GM21619 (cell line): Measurements from ENCODE around the gene PAQR4.

ENCODE experiments used
- ATAC-seq: cut with Tn5 transposase; IDR thresholded peaks from one replicate; pipeline ENCODE4 v1.9.1; 2021; ENCODE audit not compliant: unreplicated experiment

PAQR4 gene

DNA sequence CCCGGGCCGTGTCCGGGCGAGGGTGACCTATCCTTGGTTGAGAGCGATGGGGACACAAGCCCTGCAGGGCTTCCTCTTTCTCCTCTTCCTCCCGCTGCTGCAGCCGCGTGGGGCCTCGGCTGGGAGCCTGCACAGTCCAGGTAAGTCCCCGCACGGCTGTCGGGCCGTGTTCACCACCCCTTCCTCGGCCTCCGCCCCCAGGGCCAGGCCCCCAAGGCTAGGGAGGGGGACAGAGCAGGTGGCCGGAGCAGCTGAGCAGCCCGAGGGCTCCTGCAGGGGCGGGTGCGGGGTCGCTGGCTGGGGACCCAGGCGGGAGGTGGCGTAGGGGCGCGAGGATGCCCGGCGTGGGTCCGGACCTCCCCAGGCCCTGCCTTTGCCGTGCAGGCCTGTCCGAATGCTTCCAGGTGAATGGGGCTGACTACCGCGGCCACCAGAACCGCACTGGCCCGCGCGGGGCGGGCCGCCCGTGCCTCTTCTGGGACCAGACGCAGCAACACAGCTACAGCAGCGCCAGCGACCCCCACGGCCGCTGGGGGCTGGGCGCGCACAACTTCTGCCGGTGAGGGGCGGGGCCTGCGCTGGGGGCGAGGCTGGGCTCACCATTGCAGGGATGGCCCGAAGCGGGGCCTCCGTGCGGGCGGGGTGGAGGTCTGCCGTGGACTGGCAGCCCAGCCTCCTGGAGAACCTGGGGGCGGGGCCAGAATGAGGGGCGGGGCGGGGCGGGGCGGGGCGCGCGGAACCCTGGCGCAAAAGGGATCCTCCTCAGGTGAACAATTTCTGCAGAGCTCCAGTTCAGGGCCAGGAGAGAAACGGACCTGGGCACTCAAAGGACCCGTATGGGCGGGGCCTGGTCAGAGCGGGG lies 4.4 kb upstream of the PAQR4 start:
- no peak for ATAC-seq

DNA sequence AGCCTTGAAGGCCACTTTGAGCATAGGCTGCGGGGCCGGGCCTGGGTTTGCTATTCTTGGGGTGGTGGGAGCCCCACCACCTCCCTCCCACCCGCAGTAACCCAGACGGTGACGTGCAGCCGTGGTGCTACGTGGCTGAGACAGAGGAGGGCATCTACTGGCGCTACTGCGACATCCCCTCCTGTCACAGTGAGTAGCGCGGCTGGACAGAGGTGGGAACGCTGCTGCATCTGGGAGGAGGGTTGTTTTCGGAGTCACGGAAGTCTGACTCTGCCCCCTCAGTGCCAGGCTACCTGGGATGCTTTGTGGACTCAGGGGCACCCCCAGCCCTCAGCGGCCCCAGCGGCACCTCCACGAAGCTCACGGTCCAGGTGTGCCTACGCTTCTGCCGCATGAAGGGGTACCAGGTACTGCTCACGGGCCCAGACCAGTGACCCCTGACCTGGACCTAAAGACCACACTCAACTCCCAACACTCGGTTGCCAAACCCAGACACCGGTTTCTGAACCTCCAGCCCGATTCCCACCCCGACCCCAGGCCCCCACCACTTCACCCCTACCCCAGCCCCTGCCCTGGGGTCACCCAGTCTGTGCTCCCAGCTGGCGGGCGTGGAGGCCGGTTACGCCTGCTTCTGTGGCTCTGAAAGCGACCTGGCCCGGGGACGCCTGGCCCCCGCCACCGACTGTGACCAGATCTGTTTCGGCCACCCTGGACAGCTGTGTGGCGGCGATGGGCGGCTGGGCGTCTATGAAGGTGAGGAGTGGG lies 2.9 kb upstream of the PAQR4 start:
- no peak for ATAC-seq

DNA sequence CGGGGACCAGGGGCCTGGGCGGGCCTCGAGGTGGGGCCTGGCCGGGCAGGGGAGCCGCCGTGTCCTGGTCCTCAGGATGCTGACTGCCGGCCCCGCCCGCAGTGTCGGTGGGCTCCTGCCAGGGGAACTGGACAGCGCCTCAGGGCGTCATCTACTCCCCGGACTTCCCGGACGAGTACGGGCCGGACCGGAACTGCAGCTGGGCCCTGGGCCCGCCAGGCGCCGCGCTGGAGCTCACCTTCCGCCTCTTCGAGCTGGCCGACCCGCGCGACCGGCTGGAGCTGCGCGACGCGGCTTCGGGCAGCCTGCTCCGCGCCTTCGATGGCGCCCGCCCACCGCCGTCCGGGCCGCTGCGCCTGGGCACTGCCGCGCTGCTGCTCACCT lies 2.3 kb upstream of the PAQR4 start:
- ATAC-seq = no peak

DNA sequence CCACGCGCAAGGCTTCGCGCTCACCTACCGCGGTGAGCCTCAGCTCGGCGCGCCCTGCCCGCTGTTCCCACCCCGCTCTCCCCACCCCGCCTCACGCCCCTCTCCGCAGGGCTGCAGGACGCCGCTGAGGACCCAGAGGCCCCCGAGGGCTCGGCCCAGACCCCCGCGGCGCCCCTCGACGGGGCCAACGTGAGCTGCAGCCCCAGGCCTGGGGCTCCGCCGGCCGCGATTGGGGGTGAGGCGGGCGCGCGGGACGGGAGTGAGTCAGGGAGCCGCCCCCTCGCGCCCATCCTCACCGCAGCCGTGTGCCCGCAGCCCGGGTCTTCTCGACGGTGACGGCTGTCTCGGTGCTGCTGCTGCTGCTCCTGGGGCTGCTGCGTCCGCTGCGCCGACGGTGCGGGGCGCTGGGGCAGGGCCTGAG lies 1.9 kb upstream of the PAQR4 start:
- ATAC-seq = no peak

DNA sequence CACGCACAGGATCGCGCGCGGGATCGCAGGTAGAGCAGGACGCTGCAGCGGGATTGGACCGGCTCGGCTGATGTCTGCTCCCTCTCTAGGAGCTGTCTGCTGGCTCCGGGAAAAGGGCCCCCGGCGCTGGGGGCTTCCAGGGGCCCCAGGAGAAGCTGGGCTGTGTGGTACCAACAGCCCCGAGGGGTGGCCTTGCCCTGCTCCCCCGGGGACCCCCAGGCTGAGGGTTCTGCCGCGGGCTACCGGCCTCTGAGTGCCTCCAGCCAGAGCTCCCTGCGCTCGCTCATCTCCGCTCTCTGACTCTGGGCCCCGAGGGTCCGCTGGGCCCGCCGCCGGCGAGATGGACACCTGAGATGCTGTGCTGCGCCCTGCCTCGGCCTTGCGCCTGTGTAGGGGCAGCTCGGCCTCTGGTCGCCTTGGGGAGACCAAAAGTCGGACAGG lies 1.4 kb upstream of the PAQR4 start:
- ATAC-seq = no peak

DNA sequence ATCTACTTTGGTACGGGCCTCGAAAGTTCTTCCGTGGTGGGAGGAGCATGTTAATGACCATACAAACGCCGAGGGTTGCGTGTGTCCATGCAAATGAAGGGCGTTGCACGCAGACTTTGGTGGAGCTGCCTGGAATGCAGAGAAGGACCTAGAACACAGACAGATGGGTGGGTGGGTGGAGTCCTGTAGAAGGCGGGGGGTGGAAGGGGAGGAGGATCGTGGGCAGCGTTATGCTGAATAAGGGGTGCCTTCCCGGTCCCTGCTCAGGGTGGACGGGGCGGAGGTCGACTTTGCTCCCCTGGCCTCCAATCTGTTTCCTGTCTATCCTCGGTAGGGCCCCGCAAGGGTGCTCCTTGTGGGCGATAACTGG lies 795 bp upstream of the PAQR4 start:
- no peak for ATAC-seq

DNA sequence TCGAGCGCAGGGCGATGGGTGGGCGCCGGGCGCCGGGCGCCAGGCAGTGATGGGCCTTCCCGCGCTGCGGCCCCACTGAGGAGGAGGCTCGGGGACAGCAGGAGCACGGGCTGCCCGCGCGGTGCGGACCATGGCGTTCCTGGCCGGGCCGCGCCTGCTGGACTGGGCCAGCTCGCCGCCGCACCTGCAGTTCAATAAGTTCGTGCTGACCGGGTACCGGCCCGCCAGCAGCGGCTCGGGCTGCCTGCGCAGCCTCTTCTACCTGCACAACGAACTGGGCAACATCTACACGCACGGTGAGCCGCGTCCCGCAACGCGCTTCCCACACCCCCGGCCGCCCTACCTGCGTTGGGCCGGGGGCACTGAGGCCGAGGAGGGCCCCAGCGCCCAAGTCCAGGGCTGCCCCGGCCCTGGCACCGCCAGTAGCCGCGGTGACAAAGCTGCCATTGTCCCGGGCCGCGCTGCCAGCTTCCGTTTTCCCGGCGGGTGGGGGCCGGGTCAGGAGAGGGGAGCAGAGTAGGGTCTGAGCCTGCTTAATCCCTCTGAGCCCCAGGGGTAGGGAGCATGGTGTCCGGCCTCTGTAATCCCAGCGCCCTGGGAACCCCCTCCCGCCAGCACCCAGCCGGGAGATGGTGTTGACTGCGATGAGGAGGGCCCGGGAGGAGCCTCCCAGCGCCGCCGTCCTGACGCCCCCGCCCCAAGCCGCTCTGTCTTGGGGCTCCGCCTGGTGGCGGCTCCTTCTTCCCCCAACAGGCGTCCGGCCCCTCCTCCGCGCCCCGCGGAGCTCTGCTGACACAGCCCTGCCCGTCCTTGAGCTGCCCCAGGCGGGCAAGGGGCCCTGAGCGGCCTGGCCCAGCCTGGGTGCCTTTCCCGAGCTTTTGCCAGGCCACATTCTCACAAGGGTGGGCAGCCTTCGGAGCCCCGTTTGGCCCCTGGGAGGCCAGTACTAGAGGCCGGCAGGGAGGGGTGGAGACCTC lies 685 bp downstream of the PAQR4 start:
- peak; percentile 34 for ATAC-seq

DNA sequence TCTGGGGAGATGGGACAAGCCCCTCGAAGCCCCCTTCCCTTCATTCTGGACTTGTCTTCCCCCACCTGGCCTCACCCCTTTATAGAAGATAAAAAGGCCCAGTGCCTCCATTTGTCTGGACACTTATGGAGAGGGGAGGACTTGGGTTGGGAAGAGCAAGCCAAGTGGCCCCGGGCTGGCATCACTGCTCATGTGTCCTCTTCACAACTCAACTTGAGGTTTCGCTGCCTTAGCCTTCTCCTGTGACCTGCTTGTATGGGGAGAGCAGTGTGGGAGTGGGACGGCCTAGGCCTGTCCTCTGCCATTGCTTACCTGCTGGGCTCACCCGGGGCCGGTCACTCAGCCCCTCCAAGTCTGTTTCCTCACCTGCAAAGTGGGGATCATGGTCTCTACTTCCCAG lies 1.4 kb downstream of the PAQR4 start:
- no peak for ATAC-seq

DNA sequence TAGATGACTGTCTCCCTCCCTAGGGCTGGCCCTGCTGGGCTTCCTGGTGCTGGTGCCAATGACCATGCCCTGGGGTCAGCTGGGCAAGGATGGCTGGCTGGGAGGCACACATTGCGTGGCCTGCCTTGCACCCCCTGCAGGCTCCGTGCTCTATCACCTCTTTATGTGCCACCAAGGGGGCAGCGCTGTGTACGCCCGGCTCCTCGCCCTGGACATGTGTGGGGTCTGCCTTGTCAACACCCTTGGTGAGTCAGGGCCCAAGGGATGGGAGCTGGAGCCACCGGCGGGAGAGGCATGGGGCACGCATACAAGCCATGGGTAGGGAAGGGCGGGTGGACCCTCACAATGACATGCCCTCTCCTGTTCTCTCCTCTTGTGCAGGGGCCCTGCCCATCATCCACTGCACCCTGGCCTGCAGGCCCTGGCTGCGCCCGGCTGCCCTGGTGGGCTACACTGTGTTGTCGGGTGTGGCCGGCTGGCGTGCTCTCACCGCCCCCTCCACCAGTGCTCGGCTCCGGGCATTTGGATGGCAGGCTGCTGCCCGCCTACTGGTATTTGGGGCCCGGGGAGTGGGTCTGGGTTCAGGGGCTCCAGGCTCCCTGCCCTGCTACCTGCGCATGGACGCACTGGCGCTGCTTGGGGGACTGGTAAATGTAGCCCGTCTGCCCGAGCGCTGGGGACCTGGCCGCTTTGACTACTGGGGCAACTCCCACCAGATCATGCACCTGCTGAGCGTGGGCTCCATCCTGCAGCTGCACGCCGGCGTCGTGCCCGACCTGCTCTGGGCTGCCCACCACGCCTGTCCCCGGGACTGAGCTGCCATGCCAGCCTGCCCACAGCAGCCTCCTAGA lies 2.2 kb downstream of the PAQR4 start:
- no peak for ATAC-seq

DNA sequence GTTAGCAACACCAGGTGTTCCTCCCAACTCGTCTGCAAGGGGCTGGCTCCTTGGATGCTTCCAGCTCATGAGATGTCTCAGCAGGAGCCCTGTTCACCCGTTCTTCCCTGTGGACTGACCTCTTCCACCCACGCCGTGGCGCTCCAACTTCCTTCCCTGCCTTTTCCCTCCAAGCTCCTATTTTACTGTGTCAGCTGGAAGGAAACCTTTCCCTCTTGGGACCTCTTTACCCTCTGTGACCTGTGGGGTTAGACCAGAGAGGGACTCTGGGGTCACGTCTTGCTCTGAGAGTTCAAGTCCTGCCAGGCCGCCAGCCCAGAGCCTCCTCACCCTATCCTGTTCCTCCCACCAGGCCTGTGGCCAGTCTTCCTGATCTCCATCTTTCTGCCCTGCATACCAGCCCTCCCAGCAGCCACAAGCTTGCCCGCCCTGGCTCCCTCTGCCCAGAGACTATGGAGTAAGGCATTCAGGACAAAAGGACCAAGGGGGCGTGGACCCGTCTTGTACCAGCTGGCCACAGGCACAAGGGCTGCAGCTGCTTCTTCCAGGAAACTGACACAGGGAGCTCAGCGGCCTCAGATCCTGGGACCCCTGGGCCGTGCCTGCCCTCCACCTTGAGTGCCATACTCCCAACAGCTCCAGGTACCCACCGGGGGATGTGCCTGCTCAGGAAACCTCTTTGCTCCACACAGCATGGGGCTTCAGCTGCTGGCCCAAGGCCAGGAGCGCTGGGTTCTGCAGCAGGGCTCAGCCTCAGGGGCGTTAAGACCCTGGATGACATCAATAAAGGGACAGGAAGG lies 3.0 kb downstream of the PAQR4 start:
- no peak for ATAC-seq

DNA sequence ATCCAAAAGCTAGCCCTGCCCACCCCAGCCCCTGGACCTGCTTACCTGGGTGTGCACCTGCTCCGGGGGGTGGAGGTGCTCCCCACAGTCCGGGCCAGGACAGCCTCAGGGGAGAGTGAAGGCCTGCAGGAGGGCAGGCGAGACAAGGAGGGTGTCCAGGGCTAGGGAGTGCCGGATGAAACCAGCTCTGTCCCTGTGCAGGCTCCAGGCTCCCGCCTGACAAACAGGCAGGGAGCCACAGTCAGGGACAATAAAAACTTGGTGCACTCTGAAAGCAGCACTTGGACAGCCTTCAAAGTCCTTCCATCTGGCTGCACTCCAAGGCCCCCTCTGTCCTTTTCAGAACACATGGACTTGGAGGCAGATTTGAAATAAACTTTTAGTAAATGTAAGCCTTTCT lies 3.9 kb downstream of the PAQR4 start:
- no peak for ATAC-seq

DNA sequence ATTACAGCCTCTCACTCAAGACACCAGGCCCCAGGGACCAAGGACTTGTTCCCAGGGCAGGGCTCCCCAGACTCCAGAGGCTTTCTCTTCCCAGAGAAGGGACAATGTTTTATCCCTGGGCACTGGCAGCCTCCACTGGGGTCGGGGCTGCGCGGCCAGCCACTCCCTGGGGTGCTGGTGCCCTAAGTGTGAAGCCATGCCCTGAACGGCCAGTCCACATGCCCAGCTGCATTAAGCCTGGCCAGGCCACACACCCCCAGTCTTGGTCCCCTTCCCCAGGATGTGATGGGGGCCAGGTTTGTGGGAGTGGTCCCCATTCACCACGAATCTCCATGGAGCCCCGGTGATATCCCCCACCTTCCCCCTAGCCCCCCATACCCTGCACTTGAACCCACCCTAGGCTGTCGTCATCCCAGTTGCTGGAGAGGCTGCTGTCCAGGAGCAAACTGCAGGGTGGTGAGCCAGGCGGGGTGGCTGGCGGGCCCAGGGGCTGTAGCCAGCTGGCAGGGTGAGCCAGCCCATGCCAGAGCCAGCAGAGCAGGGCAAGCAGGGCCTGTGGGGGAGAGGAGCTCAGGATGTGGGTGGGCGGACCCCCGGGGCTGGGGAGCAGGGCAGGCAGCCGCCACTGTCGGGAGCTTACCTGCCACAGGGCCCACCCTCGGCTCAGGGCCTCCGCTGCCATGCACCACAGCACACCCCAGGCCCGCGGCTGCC lies 4.6 kb downstream of the PAQR4 start:
- ATAC-seq = no peak

DNA sequence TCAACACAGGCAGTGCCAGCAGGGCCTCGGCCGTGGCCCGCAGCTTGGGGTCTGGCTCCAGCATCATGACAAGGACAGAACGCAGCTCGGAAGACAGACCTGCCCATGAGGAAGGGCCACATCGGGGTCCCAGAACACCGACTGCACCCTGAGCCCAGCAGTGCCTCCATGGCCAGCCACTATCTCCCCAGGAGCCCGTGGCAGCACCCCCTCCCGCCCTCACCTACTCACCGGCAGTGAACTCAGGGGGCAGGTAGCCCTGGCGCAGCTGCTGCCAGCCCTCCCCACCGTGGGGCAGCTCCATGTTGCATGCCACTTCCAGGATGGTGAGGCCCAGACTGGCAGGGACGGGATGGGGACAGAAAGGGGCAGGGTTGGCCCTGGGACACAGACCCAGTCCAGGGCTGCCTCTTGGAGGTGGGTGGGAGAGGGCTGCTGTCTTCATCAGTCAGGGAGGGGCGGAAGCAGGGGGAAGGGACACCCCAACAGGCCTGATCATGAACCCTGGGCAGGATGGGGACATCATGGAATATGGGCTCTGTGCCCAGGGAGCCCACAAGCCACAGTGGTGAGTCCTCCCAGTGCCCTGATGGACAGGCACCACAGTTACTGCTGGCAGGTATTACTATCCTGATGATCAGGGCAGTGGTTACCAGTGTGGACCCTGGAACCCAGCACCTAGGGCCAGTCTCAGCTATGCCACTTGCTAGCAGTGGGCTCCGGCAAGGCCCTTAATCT lies 5.3 kb downstream of the PAQR4 start:
- no peak for ATAC-seq

DNA sequence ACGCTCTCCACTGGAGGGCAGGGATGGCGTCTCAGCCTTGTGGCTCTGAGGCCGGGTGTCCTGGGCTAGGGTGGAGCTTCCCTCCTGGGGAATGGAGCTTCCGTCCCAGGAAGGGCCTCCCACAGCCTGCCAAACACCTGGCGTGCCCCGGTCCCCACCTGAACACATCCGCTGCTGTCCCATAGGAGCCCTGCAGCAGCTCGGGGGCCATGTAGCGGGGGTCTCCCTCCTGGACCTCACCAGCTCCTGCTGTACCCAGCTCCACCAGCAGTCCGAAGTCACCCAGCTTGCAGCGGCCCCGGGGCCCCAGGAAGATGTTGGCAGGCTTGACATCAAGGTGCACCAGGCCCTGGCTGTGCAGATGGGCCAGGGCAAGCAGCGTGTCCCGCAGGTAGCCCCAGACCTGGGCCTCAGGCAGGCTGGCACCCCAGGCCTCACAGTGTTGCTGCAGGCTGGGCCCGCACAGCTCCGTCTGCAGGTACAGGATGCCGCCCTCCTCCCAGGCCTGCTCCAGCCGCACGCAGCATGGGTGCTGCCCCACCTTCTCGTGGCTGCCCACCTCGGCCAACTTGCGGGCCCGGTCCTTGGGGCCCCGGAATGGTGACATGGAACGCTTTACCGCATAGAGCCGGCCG lies 6.1 kb downstream of the PAQR4 start:
- ATAC-seq = no peak

DNA sequence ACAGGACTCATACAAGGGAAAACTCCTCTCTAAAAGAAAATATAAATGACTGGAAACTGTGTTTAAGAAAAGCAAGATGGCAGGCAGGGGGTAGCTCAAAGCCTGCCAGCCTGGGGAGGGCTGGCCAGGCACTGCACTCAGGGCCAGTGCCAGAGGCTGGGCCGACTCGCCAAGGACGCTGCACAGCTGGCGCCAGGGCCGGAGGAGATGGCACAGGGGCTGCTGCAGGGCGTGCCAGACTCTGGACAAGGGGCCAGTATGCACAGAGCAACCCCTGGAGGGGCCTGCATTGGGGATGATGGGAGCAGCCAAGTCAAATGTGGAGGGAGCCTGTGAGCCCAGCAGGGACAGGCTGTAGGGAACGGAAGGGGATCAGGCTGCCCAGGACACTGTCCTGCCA lies 7.1 kb downstream of the PAQR4 start:
- no peak for ATAC-seq

DNA sequence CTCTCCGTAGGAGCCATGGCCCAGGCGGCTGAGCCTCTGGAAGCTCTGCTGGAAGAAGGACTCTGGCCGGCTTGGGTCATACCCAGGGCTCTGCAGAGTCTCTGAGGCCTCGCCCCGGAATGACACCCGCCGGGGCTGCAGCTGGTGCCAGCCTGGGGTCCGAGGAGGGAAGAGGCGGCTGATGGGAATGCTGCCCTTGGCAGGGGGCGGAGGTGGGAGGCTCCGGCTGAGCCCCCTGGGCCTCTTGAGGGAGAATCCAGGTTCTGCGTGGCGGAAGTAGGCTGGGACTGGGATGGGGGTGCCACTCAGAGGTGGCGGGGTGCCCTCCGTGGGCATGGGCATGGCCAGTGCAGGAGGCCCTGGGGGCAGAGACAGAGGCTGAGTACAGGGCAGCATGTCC lies 7.5 kb downstream of the PAQR4 start:
- ATAC-seq = no peak

DNA sequence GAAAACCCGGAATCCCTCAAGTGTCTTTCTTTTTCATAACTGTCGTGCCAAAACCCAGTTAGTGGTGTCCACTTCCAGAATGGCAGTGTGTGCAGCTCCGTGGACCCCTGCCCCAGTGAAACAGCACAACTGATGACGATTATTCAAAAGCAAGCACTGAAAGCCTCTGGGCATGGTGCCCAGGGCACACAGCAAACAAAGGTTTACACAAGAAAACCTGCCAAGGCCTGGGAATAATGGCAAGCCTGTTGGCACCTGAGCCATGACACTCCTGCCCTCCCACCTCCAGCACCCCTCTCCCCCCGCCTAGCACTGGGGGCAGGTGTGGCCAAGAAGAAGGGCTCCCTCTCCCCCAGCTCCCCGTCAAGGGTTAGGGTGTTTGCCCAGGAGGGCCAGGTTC lies 8.3 kb downstream of the PAQR4 start:
- no peak for ATAC-seq
